ENCODE results near the gene COBLL1. TPM values are rescaled to one million over a fixed set of nuclear protein-coding genes. Genes with fewer than 3 reads are reported as not detected.

COBLL1 gene
- total RNA-seq, 1 experiment from 2014 or later = 42.1 TPM

DNA sequence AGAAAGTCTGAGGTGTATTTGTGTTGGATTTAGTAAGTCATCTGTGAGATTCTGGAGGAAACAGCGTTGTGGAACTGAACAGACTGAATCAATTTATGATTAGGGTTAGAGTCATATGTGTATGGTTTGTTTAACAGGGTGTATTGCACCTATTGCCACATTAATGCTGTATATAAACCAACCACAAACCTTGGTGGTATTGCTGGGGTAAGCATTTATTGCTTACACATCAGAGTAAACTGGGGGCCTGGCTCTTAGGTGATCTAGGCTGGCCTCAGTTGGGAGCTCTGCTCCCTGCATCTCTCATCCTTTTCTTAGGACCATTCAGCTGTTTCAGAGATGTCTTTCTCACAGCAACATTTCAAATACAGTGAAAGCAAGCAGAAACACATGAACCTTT, 160.6 kb downstream of the COBLL1 start:
- BruUV-seq (replicated peaks) = no TSS peak
- no peak overlapping the region for H3K4me3 ChIP-seq (ENCODE audit: low read depth, low read length)
- no peaks in the 10 kb centered on the region for H3K36me3 Mint-ChIP-seq (ENCODE audit: insufficient read depth, unreplicated experiment)

DNA sequence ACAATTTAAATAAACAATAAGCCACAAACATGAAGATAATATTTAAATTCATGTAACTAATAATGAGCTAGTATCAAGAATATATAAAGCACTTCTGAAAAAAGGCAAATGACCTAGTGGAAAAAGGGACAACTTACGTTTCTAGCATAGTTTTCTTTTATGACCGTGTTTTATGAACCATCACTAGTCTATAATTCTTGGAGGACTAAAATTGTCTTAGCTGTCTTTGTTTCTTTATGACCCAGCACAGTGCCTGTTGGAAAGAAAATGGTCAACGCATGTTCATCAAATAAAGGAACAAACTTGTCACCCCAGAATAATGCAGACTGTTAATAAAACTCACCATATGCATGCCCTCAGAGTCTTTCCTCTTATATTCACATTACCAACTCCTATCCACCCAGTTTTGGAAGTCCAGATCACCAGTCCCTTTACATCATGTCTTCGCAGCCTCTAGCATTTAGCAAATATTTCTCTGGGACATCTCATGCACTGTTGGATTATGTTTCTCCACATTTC, 162.9 kb downstream of the COBLL1 start:
- intact Hi-C loops (cut with micrococcal nuclease; ENCODE audit: unreplicated experiment) = no loop called here
- no peaks in the 10 kb centered on the region for H3K36me3 Mint-ChIP-seq (ENCODE audit: insufficient read depth, unreplicated experiment)
- no peak for TF ChIP-seq CTCF (IDR thresholded peaks at IDR 0.05; ENCODE audit: insufficient read depth in 1 of 2, low read depth in 1 of 2, low read length in 1 of 2, severe bottlenecking in 1 of 2, unreplicated experiment in 1 of 2)
- H3K36me3 ChIP-seq (ENCODE audit: control insufficient read depth, insufficient read depth, low read length) = 0 out of 2 replicates have a peak, but pooled peaks cover 2% of the 10 kb centered on the region
- no peaks in the 10 kb centered on the region for H3K9me3 ChIP-seq
- no peak overlapping the region for H3K4me3 Mint-ChIP-seq (ENCODE audit: unreplicated experiment)
- H3K4me3 ChIP-seq (ENCODE audit: low read depth, low read length) = no peak overlapping the region
- H3K27ac Mint-ChIP-seq (ENCODE audit: unreplicated experiment) = no peak overlapping the region
- H3K4me1 Mint-ChIP-seq (ENCODE audit: low read depth, unreplicated experiment) = no peaks in the 10 kb centered on the region
- no peak for DNase-seq
- ChIA-PET CTCF (no interaction called here), POLR2A (no interaction called here)
- no peaks in the 10 kb centered on the region for H3K27me3 Mint-ChIP-seq (ENCODE audit: insufficient read depth, unreplicated experiment)
- H3K9me3 Mint-ChIP-seq (ENCODE audit: unreplicated experiment) = no peaks in the 10 kb centered on the region
- no peaks in the 10 kb centered on the region for H3K27me3 ChIP-seq (replicated peaks; ENCODE audit: control insufficient read depth, insufficient read depth, low read length)
- H3K4me1 ChIP-seq = no peaks in the 10 kb centered on the region
- BruUV-seq (replicated peaks) = no TSS peak

More for the DNA sequence above, 160.6 kb downstream of the COBLL1 start:
- no peak for TF ChIP-seq CTCF (IDR thresholded peaks at IDR 0.05; ENCODE audit: insufficient read depth in 1 of 2, low read depth in 1 of 2, low read length in 1 of 2, severe bottlenecking in 1 of 2, unreplicated experiment in 1 of 2)
- Histone ChIP-seq H3K36me3 (ENCODE audit: control insufficient read depth, insufficient read depth, low read length) (0 out of 2 replicates have a peak, but pooled peaks cover 2% of the 10 kb centered on the region), H3K9me3 (no peaks in the 10 kb centered on the region), H3K27me3 (replicated peaks; ENCODE audit: control insufficient read depth, insufficient read depth, low read length) (no peaks in the 10 kb centered on the region), H3K4me1 (no peaks in the 10 kb centered on the region)
- intact Hi-C loops (cut with micrococcal nuclease; ENCODE audit: unreplicated experiment) = no loop called here
- H3K4me3 Mint-ChIP-seq (ENCODE audit: unreplicated experiment) = no peak overlapping the region
- POLR2A ChIA-PET = no interaction called here
- H3K27me3 Mint-ChIP-seq (ENCODE audit: insufficient read depth, unreplicated experiment) = no peaks in the 10 kb centered on the region
- no peaks in the 10 kb centered on the region for H3K9me3 Mint-ChIP-seq (ENCODE audit: unreplicated experiment)
- H3K4me1 Mint-ChIP-seq (ENCODE audit: low read depth, unreplicated experiment) = no peaks in the 10 kb centered on the region
- DNase-seq = no peak
- CTCF ChIA-PET = no interaction called here
- H3K27ac Mint-ChIP-seq (ENCODE audit: unreplicated experiment) = no peak overlapping the region

DNA sequence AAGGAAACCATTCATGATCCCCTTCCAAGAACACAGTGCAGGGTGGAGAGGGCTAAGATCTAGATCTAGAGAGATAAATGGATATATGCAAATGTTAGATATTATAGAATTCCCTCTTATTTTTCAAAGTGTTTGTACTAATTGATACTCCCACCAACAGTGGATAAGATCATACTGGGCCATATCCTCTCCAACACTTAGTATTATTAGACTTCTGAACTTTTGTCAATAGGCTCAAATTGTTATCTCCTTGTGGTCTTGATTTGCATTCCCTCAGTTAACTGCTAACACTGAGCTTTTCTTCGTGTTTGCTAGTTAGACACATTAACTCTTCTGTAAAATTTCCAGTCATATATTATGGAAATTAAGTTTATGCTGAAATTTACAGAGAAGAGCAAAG, 163.9 kb downstream of the COBLL1 start:
- no TSS peak for BruUV-seq (replicated peaks)
- no peaks in the 10 kb centered on the region for H3K4me1 Mint-ChIP-seq (ENCODE audit: low read depth, unreplicated experiment)
- CTCF ChIA-PET = no interaction called here

More for the DNA sequence above, 163.9 kb downstream of the COBLL1 start:
- Histone ChIP-seq H3K9me3 (no peaks in the 10 kb centered on the region), H3K27me3 (replicated peaks; ENCODE audit: control insufficient read depth, insufficient read depth, low read length) (no peaks in the 10 kb centered on the region), H3K4me3 (ENCODE audit: low read depth, low read length) (no peak overlapping the region), H3K4me1 (no peaks in the 10 kb centered on the region), H3K36me3 (ENCODE audit: control insufficient read depth, insufficient read depth, low read length) (0 out of 2 replicates have a peak, but pooled peaks cover 2% of the 10 kb centered on the region)
- intact Hi-C loops (cut with micrococcal nuclease; ENCODE audit: unreplicated experiment) = no loop called here
- POLR2A ChIA-PET = no interaction called here
- TF ChIP-seq CTCF (IDR thresholded peaks at IDR 0.05; ENCODE audit: insufficient read depth in 1 of 2, low read depth in 1 of 2, low read length in 1 of 2, severe bottlenecking in 1 of 2, unreplicated experiment in 1 of 2) = no peak
- H3K4me3 Mint-ChIP-seq (ENCODE audit: unreplicated experiment) = no peak overlapping the region
- H3K27ac Mint-ChIP-seq (ENCODE audit: unreplicated experiment) = no peak overlapping the region
- DNase-seq = no peak
- H3K36me3 Mint-ChIP-seq (ENCODE audit: insufficient read depth, unreplicated experiment) = no peaks in the 10 kb centered on the region
- no peaks in the 10 kb centered on the region for H3K27me3 Mint-ChIP-seq (ENCODE audit: insufficient read depth, unreplicated experiment)
- H3K9me3 Mint-ChIP-seq (ENCODE audit: unreplicated experiment) = no peaks in the 10 kb centered on the region
